ENCODE measurements around the gene TNFRSF1B.
A peak's percentile ranks its signal among the peaks of the same experiment; 100 is the strongest.

TNFRSF1B gene

GRCh38 chr1:12166834-12167492, at the start of gene TNFRSF1B:
Gene TNFRSF1B (plus strand): TSS chr1:12166991. CDS start chr1:12167092, 101 bp downstream.
- no peak for DNase-seq

GRCh38 chr1:12121212-12122003, 45.4 kb upstream of the TNFRSF1B start:
- no peak for DNase-seq

GRCh38 chr1:12123172-12123571, 43.6 kb upstream of the TNFRSF1B start:
- no peak for DNase-seq

- peak; percentile 34 for DNase-seq
These were observed 41.9 kb upstream of the TNFRSF1B start for GRCh38 chr1:12124693-12125421.

DNA sequence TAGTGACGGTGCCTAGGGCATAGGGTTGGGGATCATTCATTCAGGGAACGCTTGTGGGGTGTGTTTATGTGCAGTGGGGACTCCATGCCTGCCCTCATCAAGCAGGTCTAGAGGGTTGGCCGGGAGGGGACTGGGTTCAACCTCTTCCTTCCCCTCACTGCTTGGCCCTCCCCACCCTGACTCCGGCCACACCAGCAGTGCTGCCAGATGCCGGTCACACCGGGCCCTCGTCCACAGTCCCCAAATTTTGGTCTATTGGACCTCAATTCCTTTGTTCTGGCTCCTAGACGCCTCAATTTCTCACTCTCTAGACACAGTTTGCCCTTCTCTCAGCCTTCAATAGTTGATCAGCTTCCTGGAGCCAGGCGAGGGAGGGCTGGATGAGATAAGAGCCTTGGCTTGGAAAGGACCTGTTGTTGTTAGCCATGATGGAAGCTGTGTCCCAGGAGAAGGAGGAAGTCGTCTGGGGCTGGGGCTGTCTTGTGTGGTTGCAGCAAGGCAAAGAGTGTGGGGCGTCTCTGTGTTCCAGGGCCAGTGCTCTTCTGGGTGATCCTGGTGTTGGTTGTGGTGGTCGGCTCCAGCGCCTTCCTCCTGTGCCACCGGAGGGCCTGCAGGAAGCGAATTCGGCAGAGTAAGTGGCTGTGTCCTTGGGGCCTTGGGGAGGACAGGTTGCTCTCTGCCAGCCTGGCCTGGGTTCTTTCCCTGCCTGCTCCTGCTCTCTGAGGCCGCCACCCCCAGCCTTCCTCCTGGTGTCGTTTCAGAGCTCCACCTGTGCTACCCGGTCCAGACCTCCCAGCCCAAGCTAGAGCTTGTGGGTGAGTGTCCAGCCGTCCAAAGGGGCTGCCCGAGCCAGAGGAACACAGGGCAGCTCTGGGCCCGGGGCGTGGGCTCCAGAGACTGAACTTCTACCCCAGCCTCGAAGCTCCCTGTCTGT, 41.1 kb upstream of the TNFRSF1B start:
- DNase-seq = no peak

DNA sequence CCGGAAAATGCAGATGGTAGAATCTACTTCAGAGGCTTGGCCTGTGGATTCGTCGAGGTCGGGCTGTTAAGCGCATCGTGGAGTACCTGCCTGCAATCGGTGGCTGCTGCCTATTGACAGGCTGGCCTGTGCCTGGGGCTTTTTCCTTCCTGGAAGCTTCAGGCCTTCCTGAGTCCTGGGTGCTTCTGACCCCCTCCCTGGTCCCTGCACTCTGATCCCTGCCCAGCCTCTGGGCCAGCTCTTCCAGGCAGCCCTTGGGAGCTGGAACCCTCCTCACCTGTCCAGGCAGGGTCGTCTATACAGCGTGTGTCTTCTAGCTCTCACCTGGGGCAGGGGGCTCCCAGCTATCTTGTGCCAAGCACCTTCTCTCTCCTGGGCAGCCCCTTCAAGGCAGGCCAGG, 40.0 kb upstream of the TNFRSF1B start:
- no peak for DNase-seq

DNA sequence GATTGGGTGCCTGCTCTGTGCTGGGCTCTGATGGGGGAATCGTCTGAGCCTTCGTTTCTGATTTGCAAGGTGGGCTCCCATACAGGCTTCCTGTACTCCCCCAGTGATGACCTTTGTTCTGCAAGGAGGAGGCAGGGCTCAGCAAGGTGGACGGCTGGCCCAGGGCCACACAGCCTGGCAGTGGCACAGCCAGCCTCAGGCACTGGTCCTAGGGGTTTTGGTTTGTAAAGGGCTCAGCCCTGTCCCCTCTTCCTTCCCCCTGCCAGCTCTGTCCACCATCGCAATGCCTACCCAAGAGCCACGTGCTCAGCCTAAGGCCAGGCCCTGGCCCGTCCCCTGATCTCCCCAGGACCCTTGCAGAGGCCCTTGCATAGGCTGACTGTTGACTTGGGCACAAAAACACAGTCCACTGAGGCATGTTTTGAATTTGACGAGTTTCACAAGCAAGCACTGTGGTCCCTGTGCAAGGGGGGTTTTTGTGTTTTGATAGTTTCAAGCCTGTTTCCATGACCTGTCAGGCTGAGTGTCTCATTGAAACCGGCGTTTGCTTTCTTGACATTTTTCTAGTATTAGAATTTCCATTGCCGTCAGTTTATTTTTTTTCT, 39.5 kb upstream of the TNFRSF1B start:
- no peak for DNase-seq

GRCh38 chr1:12128120-12128519, 38.7 kb upstream of the TNFRSF1B start:
- DNase-seq = no peak

- no peak for DNase-seq
These were observed 37.2 kb upstream of the TNFRSF1B start for GRCh38 chr1:12129624-12130023.

GRCh38 chr1:12130466-12131130, 36.2 kb upstream of the TNFRSF1B start:
- no peak for DNase-seq

DNA sequence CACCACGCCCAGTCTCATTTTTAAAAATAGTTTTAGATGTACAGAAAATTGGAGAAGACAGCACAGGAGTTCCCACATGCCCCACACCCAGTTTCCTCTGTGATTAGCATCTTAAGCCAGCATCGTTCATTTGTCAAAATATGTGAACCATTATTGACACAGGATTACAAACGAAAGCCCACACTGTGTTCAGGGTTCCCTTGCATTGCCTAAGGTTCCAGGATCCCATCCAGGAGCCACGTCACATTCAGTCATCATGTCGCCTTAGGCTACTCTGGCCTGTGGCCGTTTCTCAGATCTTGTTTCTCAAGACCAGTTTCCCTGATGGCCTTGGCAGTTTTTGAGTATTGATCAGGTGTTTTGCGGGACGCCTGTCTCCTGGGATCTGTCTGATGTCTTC, 34.7 kb upstream of the TNFRSF1B start:
- no peak for DNase-seq

DNA sequence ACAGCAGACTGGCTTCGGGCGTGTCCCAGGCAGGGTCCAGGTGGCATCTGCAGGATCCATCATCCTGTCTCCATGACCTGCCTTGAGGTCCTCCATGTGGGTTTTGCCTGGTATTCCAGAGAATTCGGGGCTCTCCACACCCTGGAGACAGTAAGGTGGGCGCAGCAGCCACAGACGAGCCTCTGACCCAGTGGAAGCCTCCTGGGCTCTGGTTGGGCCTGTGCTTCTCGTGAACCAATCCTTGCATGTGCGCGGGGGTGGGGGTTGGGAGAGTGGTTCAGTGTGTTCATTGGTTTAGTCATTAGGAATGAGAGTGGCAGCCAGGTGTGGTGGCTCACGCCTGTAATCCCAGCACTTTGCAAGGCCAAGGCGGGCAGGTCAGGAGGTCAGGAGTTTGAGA, 32.1 kb upstream of the TNFRSF1B start:
- no peak for DNase-seq

DNA sequence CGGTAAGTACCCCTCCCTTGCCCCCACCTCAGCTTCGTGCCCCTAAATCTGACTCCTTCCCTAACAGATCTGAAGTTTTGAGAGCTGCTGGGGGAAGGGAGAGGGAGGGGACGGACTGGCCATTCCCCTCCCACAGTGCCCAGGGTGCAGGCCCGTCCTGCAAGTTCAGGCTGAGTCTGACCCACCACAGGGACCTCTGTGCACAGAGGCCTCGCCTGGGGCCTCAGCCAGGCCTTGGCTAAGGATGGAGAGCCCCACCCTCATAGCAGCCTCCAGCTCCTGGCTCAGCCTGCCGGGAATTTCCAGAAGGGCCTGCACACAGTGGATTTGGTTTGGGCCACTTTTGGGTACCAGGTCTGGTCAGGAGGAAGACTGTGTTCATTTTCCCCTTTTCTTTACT, 31.2 kb upstream of the TNFRSF1B start:
- no peak for DNase-seq

- DNase-seq = no peak
These were observed 29.7 kb upstream of the TNFRSF1B start for GRCh38 chr1:12136916-12137610.

DNA sequence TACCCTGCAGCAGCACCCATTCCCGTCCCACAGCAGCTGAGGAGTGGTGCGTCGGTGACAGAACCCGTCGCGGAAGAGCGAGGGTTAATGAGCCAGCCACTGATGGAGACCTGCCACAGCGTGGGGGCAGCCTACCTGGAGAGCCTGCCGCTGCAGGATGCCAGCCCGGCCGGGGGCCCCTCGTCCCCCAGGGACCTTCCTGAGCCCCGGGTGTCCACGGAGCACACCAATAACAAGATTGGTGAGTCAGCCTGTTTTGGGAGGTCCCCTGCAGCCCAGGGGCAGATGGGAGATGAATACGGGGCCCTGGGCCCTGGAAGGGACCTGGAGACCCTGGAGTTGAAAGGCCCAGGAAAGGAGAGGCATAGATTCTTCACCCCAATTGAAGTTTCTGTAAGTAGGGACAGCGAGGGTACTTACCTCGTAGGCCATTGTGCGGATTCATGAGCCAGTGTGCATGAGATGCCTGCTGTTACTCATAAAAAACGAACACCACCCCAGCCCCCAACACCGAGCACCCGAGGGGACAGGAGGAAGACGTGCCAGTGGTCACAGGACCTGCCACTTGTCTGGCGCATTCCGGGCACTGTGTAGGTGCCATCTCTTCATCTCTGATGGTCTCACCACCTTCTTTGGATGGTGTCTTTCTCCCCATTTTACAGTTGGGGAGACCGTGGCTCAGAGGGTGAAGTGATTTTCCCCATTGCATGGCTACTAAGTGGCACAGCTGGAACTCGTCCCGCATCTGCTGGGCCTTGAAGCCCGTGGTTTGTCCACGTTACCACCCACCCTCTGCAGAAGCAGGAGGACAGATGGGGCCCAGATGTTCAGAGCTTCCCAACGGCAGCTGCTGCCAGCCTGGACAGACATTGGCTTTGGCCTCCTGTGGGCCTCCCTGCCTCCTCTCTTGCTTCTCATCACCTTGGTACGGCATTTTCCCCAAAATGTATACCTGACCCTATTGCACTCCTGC, 28.3 kb upstream of the TNFRSF1B start:
- no peak for DNase-seq

- DNase-seq = no peak
These were observed 26.8 kb upstream of the TNFRSF1B start for GRCh38 chr1:12140016-12140415.

- no peak for DNase-seq
These were observed 26.2 kb upstream of the TNFRSF1B start for GRCh38 chr1:12140515-12141162.

- no peak for DNase-seq
These were observed 25.5 kb upstream of the TNFRSF1B start for GRCh38 chr1:12141163-12141850.

Data from NCI-H2029 (cell line).